Spleen (tissue), 11 donors: ENCODE results near the gene MARCHF2. TPM values are rescaled to one million over a fixed set of nuclear protein-coding genes. Genes with fewer than 3 reads are reported as not detected.

Source experiments
- DNase-seq: peaks from one replicate; pipeline ENCODE4 v3.0.0-alpha.2; 2020
- H3K27ac ChIP-seq, 8 donors: fragments of 200-600 bp; sonication (generic) in 7 of 8; 1 replicate in 4 of 8; 2 replicates in 4 of 8; pipeline versions ENCODE4 v1.5.0 to v1.8.0; 2016 to 2021; ENCODE audit warnings: inconsistent platforms in 4 of 8, mild to moderate bottlenecking in 4 of 8, moderate library complexity in 1 of 8
- H3K27me3 ChIP-seq, 7 donors: fragments of 200-600 bp; sonication (generic) in 6 of 7; replicated peaks in 1 of 7; 1 replicate in 4 of 7; 2 replicates in 3 of 7; pipeline versions ENCODE4 v1.5.0 to v1.8.0; 2016 to 2021; ENCODE audit warnings: inconsistent platforms in 3 of 7, mild to moderate bottlenecking in 1 of 7
- H3K36me3 ChIP-seq, 6 donors: fragments of 200-600 bp; sonication (generic) in 5 of 6; 1 replicate in 4 of 6; 2 replicates in 2 of 6; pipeline versions ENCODE4 v1.5.0 to v1.8.0; 2016 to 2021; ENCODE audit warnings: inconsistent platforms in 2 of 6
- H3K4me1 ChIP-seq, 6 donors: fragments of 200-600 bp; sonication (generic) in 5 of 6; 1 replicate in 3 of 6; 2 replicates in 3 of 6; pipeline versions ENCODE4 v1.5.0 to v1.8.0; 2016 to 2021; ENCODE audit warnings: inconsistent platforms in 3 of 6
- H3K4me3 ChIP-seq, 8 donors: fragments of 200-600 bp; sonication (generic) in 7 of 8; 1 replicate in 4 of 8; 2 replicates in 4 of 8; pipeline versions ENCODE4 v1.5.0 to v1.8.0; 2016 to 2021; ENCODE audit warnings: inconsistent platforms in 4 of 8, mild to moderate bottlenecking in 4 of 8, moderate library complexity in 2 of 8
- H3K9me3 ChIP-seq, 8 donors: fragments of 200-600 bp; sonication (generic) in 7 of 8; 1 replicate in 4 of 8; 2 replicates in 4 of 8; pipeline versions ENCODE4 v1.5.0 to v1.8.0; 2016 to 2021; ENCODE audit warnings: inconsistent platforms in 4 of 8
- CTCF ChIP-seq, 11 experiments: fragments of 200-600 bp in 7 of 11; fragments of 450-650 bp in 4 of 11; sonication (generic) in 4 of 11; IDR thresholded peaks in 8 of 11; conservative IDR thresholded peaks in 3 of 11; 1 replicate in 7 of 11; 2 replicates in 4 of 11; pipeline versions ENCODE4 v1.4.0 to v1.8.0; 2016 to 2021; ENCODE audit warnings: antibody characterized with exemption in 11 of 11, inconsistent platforms in 4 of 11, mild to moderate bottlenecking in 1 of 11
- POLR2A ChIP-seq, 3 donors: fragments of 450-650 bp; IDR thresholded peaks; one replicate each; pipeline ENCODE4 v1.5.1; 2017; ENCODE audit warnings: antibody characterized with exemption in 3 of 3, mild to moderate bottlenecking in 1 of 3
- POLR2AphosphoS5 ChIP-seq, 3 donors: sonication (generic); formaldehyde crosslinking; IDR thresholded peaks; one replicate each; pipeline ENCODE4 v1.5.1; 2017; ENCODE audit warnings: antibody characterized with exemption in 3 of 3
- whole genome bisulfite sequencing, 5 donors: extraction: QIAGEN DNeasy Blood & Tissue Kit in 3 of 5; methylation state at CpG; one replicate each; pipeline versions ENCODE4 v1.1.5 to v1.1.7; 2013 to 2018; 5-methylcytosine and 5-hydroxymethylcytosine counted together
- intact Hi-C: fragments of 100-400 bp; cut with DNase I; formaldehyde crosslinking; loops from one replicate; pipeline ENCODE4 v1.15.0; 2023; ENCODE audit warnings: low total_unique reads
- polyA plus RNA-seq, 3 donors: library from polyadenylated mRNA; stranded (reverse); fragments of 200-250 nt; gene quantifications; one replicate each; pipeline ENCODE4 v1.2.1, GENCODE V29; 2013
- total RNA-seq, 7 donors: library from RNA; depleted of rRNA in 3 of 7; stranded (reverse); fragments of >200 nt in 3 of 7; fragmentation: NEBNext Ultra II Directional in 4 of 7; extraction: Animal tissue kit (Norgen Biotek cat#: 25700) in 4 of 7; gene quantifications; one replicate each; pipeline versions ENCODE4 v1.1.0 to v1.2.1, GENCODE V29; 2016 to 2021
- donor health status: healthy with polysubstance abuse.
- donor health status: DM: no; HTN: no; CAD: no; lungs with moderate emphysema.
- donor health status: DM: no; HTN: no; CAD: no.
- donor health status: Bipolar disorder and iron deficiency.
- donor health status: healthy.
- donor health status: DM: no; HTN: no; CAD: no.
- donor health status: DM: yes; HTN: yes; CAD: no.

Gene MARCHF2
- total and polyA plus RNA-seq, 10 donors = 33.4 to 212 (median 67.2) TPM

DNA sequence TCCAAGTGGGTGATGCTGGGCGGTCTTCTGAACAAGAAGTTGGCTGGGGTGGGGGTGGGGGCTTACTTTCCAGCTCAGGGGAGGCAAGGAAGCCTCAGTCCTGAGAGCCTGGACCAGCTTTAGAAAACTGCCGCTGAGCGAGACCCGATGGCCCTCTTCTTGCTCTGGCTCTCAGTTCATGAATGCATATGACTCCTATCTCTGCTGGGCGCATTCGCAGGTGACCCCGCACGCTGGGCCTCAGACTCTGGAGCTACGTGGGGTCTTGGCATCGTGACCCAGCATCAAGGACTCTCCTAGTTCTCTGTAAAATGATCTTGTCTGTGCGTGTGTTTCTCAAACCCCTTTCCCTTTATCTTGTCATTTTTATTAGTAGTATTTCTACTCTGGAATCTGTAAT lies 69.6 kb downstream of the MARCHF2 start:
- peaks cover 7 to 98% (median 89%) of the 10 kb centered on the region in 6 donors for H3K36me3 ChIP-seq

DNA sequence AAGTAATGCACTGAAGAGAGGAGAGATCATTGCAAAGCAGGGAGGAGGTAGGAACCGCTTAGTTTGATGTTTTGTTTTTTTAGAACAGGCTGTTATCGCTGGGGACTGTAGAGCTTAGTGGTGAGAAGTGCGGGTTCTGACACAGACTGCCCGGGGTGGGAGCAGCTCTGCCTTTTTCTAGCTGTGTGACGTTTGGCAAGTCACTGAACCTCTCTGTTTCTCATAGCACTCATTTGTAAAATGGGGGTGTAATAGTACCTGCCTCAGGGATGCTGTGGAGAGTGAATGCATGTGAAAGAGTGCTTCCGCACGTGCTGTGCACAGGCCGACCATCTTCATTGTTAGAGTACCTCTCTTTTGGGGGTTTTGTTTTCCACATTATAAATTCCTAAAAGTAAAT lies 70.1 kb downstream of the MARCHF2 start:
- Histone ChIP-seq H3K27ac (peak overlapping the region in 1 of 8 donors; percentile 95), H3K4me3 (no peak overlapping the region), H3K27me3 (no peaks in the 10 kb centered on the region), H3K4me1 (peaks cover 13 to 88% (median 56%) of the 10 kb centered on the region in 6 donors), H3K36me3 (peaks cover 7 to 98% (median 89%) of the 10 kb centered on the region in 6 donors), H3K9me3 (no peaks in the 10 kb centered on the region)
- no peak for TF ChIP-seq CTCF (IDR thresholded peaks at IDR 0.05 in 8 of 11, conservative IDR thresholded peaks at IDR 0.05 in 3 of 11)
- no peak for TF ChIP-seq POLR2AphosphoS5 (IDR thresholded peaks at IDR 0.05)
- no peak for TF ChIP-seq POLR2A (IDR thresholded peaks at IDR 0.05)
- no peak for DNase-seq
- intact Hi-C loops = no loop called here
- 86 to 94% (median 92%) methylated on average over 8 of the region's 8 CpGs for WGBS, 5 donors

More for the DNA sequence above, 69.6 kb downstream of the MARCHF2 start:
- Histone ChIP-seq H3K9me3 (no peaks in the 10 kb centered on the region), H3K27ac (no peak overlapping the region), H3K4me3 (no peak overlapping the region), H3K4me1 (peaks cover 13 to 88% (median 55%) of the 10 kb centered on the region in 6 donors), H3K27me3 (no peaks in the 10 kb centered on the region)
- WGBS, 5 donors = 94 to 98% (median 94%) methylated on average over 11 of the region's 11 CpGs
- no peak for TF ChIP-seq CTCF (IDR thresholded peaks at IDR 0.05 in 8 of 11, conservative IDR thresholded peaks at IDR 0.05 in 3 of 11)
- peak in 1 of 3 donors; percentile 12 for TF ChIP-seq POLR2AphosphoS5 (IDR thresholded peaks at IDR 0.05)
- DNase-seq = peak; percentile 38
- intact Hi-C loops = no loop called here

DNA sequence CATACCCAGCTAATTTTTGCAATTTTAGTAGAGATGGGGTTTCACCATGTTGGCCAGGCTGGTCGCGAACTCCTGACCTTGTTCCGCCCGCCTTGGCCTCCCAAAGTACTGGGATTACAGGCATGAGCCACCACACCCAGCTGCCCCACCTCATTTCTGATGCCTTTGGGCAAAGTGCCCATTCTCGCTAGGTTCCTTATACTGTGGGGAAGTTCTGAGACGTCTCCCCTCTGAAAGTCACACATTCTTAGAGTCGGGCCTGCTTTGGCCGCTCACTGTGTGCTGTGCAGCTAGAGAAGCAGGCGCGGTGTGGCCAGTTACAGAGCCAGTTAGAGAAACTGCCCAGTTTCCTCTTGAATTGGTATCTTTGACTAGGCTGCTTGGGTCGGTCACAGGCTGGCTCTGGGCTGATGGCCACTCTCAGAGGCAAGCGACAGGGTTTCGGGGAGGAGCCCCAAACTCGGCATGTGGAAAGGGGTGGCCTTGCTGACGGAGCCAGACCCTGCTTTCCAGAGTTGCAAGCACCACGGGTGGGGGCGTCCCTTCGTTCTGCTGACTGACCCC lies 71.3 kb downstream of the MARCHF2 start:
- no peaks in the 10 kb centered on the region for H3K9me3 ChIP-seq
- H3K4me1 ChIP-seq = peaks cover 5 to 91% (median 52%) of the 10 kb centered on the region in 6 donors
- H3K27me3 ChIP-seq = no peaks in the 10 kb centered on the region
- DNase-seq = peak; percentile 82
- TF ChIP-seq POLR2A (IDR thresholded peaks at IDR 0.05) (no peak), POLR2AphosphoS5 (IDR thresholded peaks at IDR 0.05) (peak in 2 of 3 donors; percentile 53 to 59), CTCF (IDR thresholded peaks at IDR 0.05 in 8 of 11, conservative IDR thresholded peaks at IDR 0.05 in 3 of 11) (no peak)
- H3K36me3 ChIP-seq = peaks cover 7 to 98% (median 88%) of the 10 kb centered on the region in 6 donors
- no peak overlapping the region for H3K4me3 ChIP-seq
- WGBS, 5 donors = 58 to 84% (median 75%) methylated on average over 11 to 18 of the region's 18 CpGs
- peak overlapping the region in 6 of 8 donors; percentile 28 to 95 (median 75) for H3K27ac ChIP-seq
- intact Hi-C loops = no loop called here

DNA sequence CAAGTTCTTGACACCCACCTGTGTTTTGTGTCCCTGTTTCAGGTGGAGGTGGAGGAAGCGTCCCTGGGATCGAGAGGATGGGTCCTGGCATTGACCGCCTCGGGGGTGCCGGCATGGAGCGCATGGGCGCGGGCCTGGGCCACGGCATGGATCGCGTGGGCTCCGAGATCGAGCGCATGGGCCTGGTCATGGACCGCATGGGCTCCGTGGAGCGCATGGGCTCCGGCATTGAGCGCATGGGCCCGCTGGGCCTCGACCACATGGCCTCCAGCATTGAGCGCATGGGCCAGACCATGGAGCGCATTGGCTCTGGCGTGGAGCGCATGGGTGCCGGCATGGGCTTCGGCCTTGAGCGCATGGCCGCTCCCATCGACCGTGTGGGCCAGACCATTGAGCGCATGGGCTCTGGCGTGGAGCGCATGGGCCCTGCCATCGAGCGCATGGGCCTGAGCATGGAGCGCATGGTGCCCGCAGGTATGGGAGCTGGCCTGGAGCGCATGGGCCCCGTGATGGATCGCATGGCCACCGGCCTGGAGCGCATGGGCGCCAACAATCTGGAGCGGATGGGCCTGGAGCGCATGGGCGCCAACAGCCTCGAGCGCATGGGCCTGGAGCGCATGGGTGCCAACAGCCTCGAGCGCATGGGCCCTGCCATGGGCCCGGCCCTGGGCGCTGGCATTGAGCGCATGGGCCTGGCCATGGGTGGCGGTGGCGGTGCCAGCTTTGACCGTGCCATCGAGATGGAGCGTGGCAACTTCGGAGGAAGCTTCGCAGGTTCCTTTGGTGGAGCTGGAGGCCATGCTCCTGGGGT lies 72.7 kb downstream of the MARCHF2 start:
- 94 to 98% (median 96%) methylated on average over 32 to 62 of the region's 62 CpGs for WGBS, 5 donors
- intact Hi-C loops = no loop called here
- Histone ChIP-seq H3K4me1 (peaks cover 5 to 93% (median 45%) of the 10 kb centered on the region in 6 donors), H3K27me3 (no peaks in the 10 kb centered on the region), H3K27ac (peak overlapping the region in 7 of 8 donors; percentile 77 to 95 (median 87)), H3K9me3 (no peaks in the 10 kb centered on the region), H3K4me3 (no peak overlapping the region), H3K36me3 (peaks cover 7 to 100% (median 86%) of the 10 kb centered on the region in 6 donors)
- peak; percentile 76 for DNase-seq
- TF ChIP-seq POLR2AphosphoS5 (IDR thresholded peaks at IDR 0.05) (peak in 2 of 3 donors; percentile 57 to 80), CTCF (IDR thresholded peaks at IDR 0.05 in 8 of 11, conservative IDR thresholded peaks at IDR 0.05 in 3 of 11) (no peak)
